NCI-H2081 (cell line): ENCODE results near the gene GALC.
A peak's percentile ranks its signal among the peaks of the same experiment; 100 is the strongest.

Experiments
- DNase-seq, 2 experiments: peaks; one replicate each; lab custom pipeline; 2025; lab: John Stamatoyannopoulos, UW

The GALC gene

DNA sequence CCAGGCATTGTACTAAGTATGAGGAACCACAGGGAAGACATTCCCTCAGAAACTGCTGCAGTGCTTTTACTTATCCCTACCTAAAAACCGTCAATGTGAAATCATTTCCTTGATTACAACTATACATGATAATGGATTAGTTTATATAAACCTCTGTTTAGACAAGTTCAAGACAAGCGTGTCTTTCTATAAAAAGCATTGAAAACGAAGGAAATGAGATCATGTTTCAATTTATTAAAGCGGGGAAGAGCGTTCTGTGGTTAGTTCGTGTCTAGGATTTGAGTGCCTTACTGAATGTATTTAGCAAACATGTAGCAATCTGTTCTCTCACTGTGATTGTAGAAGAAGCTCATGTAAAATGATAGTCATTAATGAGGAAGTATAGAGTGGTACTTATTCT is 37.5 kb downstream of the GALC start:
- DNase-seq = no peak

- no peak for DNase-seq
These were observed 40.5 kb downstream of the GALC start for GRCh38 chr14:87952307-87953094.

GRCh38 chr14:87944987-87945604 is 47.9 kb downstream of the GALC start:
- peak; percentile 29 to 33 for DNase-seq

- DNase-seq = no peak
These were observed 52.1 kb downstream of the GALC start for GRCh38 chr14:87940894-87941293.

DNA sequence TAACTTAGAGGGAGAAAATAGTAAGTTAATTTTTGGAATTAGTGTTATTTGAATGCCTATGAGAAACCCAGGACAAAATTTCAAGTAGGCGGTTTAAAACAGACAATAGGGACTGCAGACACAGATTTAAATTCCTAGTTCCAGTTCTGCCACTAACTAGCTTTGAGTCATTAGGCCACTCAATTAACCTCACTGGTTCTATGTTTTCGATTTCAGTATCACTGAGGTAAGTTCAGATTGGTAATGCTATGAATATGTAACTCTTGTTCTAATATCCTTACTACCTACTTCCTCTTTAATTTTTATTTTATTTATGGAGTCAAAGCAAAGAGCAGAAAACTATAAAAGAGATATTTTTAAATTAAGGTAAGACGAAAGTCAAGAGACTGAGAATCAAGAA is 52.6 kb downstream of the GALC start:
- DNase-seq = no peak

GRCh38 chr14:87935886-87936285 is 57.1 kb downstream of the GALC start:
- no peak for DNase-seq

GRCh38 chr14:87935081-87935828 is 57.7 kb downstream of the GALC start:
- no peak for DNase-seq

DNA sequence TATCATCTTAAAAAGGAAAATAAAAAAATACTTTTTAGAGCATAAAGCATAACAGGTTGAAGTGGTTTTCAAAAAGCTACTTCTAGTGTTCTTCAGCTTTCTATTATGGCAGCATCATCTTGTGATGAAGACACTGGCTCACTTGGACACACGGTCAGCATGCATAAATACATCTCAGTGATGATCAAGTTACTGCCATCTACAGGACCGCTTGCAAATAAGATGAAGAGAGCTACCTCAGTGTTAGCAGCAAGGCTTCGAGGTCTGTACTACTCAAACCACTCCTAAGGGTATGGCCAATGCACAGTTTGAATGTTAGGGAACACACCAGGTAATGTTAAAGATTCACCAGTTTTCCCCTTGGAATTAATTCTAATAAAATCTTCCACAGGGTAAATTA is 58.8 kb downstream of the GALC start:
- DNase-seq = no peak

DNA sequence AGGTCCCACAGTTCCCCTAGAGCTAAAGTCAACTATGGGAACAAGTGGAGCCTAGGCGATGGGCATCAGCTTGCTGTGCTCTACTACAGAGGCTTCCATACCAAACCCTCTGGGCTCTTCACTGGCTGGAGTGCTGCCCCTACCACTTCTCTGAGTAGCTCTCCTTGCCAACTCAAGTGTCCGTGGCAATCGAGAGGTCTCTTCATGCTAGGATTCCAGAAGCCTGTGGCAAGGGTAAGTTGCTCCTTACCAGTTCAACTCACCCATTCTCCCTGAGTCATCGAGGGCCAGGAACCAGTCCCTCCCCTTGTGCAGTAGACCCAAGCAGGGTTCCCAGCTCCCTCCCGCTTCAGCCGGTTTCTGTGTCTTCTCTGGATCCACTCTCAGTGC is 76.1 kb downstream of the GALC start:
- no peak for DNase-seq

DNA sequence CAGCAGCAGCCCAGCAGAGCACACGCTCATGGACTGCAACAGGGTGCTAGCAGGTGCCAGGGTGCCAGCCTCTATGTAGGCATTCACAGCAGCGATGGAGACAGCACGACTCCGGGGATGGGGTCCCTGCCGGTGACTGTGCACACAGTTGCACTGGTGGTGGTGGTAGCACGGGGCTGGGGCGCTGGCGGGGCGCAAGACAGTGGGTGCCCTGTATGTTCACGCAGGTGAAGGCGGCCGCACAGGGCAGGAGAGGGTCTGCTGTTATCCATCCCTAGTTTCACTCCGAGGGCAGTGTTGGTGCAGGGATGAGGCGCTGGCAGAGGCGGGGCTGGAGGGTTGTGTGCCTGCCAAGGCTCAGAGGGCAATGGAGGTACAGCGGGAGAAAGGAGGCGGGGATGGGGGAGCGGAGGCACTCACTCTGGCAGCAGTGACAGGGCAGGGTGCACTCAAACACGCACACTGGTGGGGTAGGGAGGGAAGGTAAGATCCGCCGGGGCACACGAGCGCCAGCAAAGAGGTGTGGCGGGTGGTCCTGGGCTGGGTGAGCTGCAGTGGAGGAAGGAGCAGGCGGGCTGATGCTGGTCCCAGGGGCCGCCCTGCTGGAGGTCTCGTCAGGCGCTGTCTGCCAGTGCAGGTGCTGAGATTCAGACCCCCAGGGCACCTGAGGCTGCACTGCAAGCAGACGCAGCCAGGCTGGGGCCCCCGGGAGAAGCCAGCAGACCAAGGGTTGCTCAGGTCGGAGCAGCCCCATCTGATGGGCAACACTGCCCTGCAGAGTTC is 76.7 kb downstream of the GALC start:
- no peak for DNase-seq

DNA sequence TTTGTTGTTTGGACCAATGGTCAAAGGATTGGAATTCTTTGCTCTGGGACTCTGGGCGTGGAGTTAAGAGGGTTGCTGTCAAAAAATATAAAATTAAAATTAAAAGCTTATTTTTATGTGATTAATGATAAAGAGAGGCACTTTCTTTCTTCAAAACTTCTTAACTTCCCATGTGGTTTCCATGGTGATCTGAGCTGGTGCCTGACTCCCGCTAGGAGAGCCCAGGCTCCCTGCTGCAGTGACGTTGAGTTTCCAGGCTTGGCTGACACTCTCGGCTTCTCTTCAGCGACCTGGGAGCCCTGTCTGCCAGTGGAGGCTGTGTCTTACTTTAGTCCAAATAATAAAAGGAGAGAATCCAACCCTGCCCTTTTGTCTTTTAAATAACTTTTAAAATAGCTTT is 84.4 kb downstream of the GALC start:
- DNase-seq = no peak

GRCh38 chr14:87901652-87902051 is 91.3 kb downstream of the GALC start:
- no peak for DNase-seq

- no peak for DNase-seq
These were observed 91.7 kb downstream of the GALC start for GRCh38 chr14:87901236-87901635.

GRCh38 chr14:87899228-87899627 is 93.8 kb downstream of the GALC start:
- DNase-seq = peak in 1 of 2 experiments; percentile 33

GRCh38 chr14:87898301-87898700 is 94.7 kb downstream of the GALC start:
- DNase-seq = no peak

GRCh38 chr14:87896393-87897380 is 96.3 kb downstream of the GALC start:
- peak; percentile 54 to 55 for DNase-seq

GRCh38 chr14:87894920-87895319 is 98.1 kb downstream of the GALC start:
- no peak for DNase-seq

DNA sequence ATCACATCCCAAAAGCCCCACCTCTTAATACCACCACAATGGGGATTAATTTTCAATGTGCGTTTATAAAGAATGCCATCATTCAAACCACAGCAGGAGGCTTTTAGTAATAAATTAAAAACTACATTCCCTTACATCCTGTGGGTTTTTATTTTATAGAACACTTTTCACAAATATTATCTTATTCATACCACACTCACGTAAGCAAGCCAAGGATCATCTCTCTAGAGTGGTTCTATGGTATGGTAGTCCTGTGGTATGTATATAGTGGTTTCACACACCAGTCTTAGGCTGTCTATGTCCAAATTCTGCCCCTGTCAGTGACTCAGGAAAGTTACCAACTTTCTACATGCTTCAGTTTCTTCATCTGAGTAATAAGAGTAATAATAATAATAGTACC is 100.2 kb downstream of the GALC start:
- no peak for DNase-seq

GRCh38 chr14:87888136-87888999 is 104.6 kb downstream of the GALC start:
- no peak for DNase-seq

- DNase-seq = no peak
These were observed 109.2 kb downstream of the GALC start for GRCh38 chr14:87883750-87884149.
